ENCODE measurements around the gene LYPD6. TPM values are rescaled to one million over a fixed set of nuclear protein-coding genes. Genes with fewer than 3 reads are reported as not detected.

LYPD6 gene
- total RNA-seq, 1 experiment from 2014 or later = 0.54 TPM

GRCh38 chr2:149291881-149292280, 38.5 kb upstream of the LYPD6 start:
- Histone ChIP-seq H3K27me3 (replicated peaks; ENCODE audit: insufficient read depth, low read depth, low read length, poor library complexity) (no peaks in the 10 kb centered on the region), H3K27ac (ENCODE audit: low read depth, low read length, poor library complexity, severe bottlenecking) (no peak overlapping the region), H3K9me3 (ENCODE audit: low read depth, low read length, poor library complexity, severe bottlenecking) (no peaks in the 10 kb centered on the region), H3K4me1 (ENCODE audit: insufficient read depth, low read length, poor library complexity, severe bottlenecking) (no peaks in the 10 kb centered on the region), H3K36me3 (ENCODE audit: insufficient read depth, low read length, poor library complexity, severe bottlenecking) (no peaks in the 10 kb centered on the region), H3K4me3 (ENCODE audit: low read depth, low read length, poor library complexity, severe bottlenecking) (no peak overlapping the region)
- POLR2A ChIA-PET (ENCODE audit: low non-redundant PET) = no interaction called here
- intact Hi-C loops (cut with micrococcal nuclease; ENCODE audit: unreplicated experiment) = no loop called here
- no peak for TF ChIP-seq EZH2 (IDR thresholded peaks at IDR 0.05; ENCODE audit: borderline replicate concordance, low read depth, low read length, poor library complexity, severe bottlenecking)
- no peak for TF ChIP-seq CTCF (conservative IDR thresholded peaks at IDR 0.05; ENCODE audit: low read depth, low read length)
- BruUV-seq (replicated peaks) = no TSS peak
- CTCF ChIA-PET = no interaction called here
- DNase-seq (ENCODE audit: low spot score) = no peak

- POLR2A ChIA-PET (ENCODE audit: low non-redundant PET) = no interaction called here
- no peak for TF ChIP-seq EZH2 (IDR thresholded peaks at IDR 0.05; ENCODE audit: borderline replicate concordance, low read depth, low read length, poor library complexity, severe bottlenecking)
- no peak for TF ChIP-seq CTCF (conservative IDR thresholded peaks at IDR 0.05; ENCODE audit: low read depth, low read length)
- Histone ChIP-seq H3K4me3 (ENCODE audit: low read depth, low read length, poor library complexity, severe bottlenecking) (no peak overlapping the region), H3K9me3 (ENCODE audit: low read depth, low read length, poor library complexity, severe bottlenecking) (no peaks in the 10 kb centered on the region), H3K4me1 (ENCODE audit: insufficient read depth, low read length, poor library complexity, severe bottlenecking) (no peaks in the 10 kb centered on the region), H3K27ac (ENCODE audit: low read depth, low read length, poor library complexity, severe bottlenecking) (no peak overlapping the region), H3K27me3 (replicated peaks; ENCODE audit: insufficient read depth, low read depth, low read length, poor library complexity) (peaks cover 9% of the 10 kb centered on the region), H3K36me3 (ENCODE audit: insufficient read depth, low read length, poor library complexity, severe bottlenecking) (no peaks in the 10 kb centered on the region)
- no TSS peak for BruUV-seq (replicated peaks)
- intact Hi-C loops (cut with micrococcal nuclease; ENCODE audit: unreplicated experiment) = no loop called here
- CTCF ChIA-PET = no interaction called here
- DNase-seq (ENCODE audit: low spot score) = no peak
These were observed 34.4 kb upstream of the LYPD6 start for GRCh38 chr2:149296031-149296430.

- Histone ChIP-seq H3K4me1 (ENCODE audit: insufficient read depth, low read length, poor library complexity, severe bottlenecking) (no peaks in the 10 kb centered on the region), H3K27me3 (replicated peaks; ENCODE audit: insufficient read depth, low read depth, low read length, poor library complexity) (no peaks in the 10 kb centered on the region), H3K4me3 (ENCODE audit: low read depth, low read length, poor library complexity, severe bottlenecking) (no peak overlapping the region), H3K36me3 (ENCODE audit: insufficient read depth, low read length, poor library complexity, severe bottlenecking) (no peaks in the 10 kb centered on the region), H3K27ac (ENCODE audit: low read depth, low read length, poor library complexity, severe bottlenecking) (no peak overlapping the region), H3K9me3 (ENCODE audit: low read depth, low read length, poor library complexity, severe bottlenecking) (no peaks in the 10 kb centered on the region)
- DNase-seq (ENCODE audit: low spot score) = no peak
- no TSS peak for BruUV-seq (replicated peaks)
- CTCF ChIA-PET = no interaction called here
- intact Hi-C loops (cut with micrococcal nuclease; ENCODE audit: unreplicated experiment) = no loop called here
- POLR2A ChIA-PET (ENCODE audit: low non-redundant PET) = no interaction called here
- no peak for TF ChIP-seq EZH2 (IDR thresholded peaks at IDR 0.05; ENCODE audit: borderline replicate concordance, low read depth, low read length, poor library complexity, severe bottlenecking)
- TF ChIP-seq CTCF (conservative IDR thresholded peaks at IDR 0.05; ENCODE audit: low read depth, low read length) = no peak
These were observed 23.4 kb upstream of the LYPD6 start for GRCh38 chr2:149307014-149307413.
